HCT116 (cell line): ENCODE results near the gene DTWD1. TPM values are rescaled to one million over a fixed set of nuclear protein-coding genes. Genes with fewer than 3 reads are reported as not detected.

Experiments
- ATAC-seq: fragments of 200-7000 bp; cut with Tn5 transposase; 2 replicates; pipeline ENCODE4 v1.9.1; 2020; ENCODE audit warnings: mild to moderate bottlenecking, moderate library complexity
- BruUV-seq: library from RNA; stranded (reverse); fragments of 400-500 nt; replicated peaks from 2 replicates; lab custom pipeline; 2021; lab: Mats Ljungman, UMichigan
- CTCF ChIA-PET: fragments of 300-600 bp; sonication (Branson Sonifier 250); formaldehyde crosslinking; loops from one replicate; lab custom pipeline; 2021; ENCODE audit warnings: antibody characterized with exemption; lab: Charles Lee
- POLR2A ChIA-PET: fragments of 300-600, 350-600 bp; sonication (Branson Sonifier 250); formaldehyde crosslinking; loops from one replicate; lab custom pipeline; 2021; ENCODE audit warnings: antibody characterized with exemption; lab: Charles Lee
- RAD21 ChIA-PET, 2 experiments: fragments of 300-600 bp; sonication (Branson Sonifier 250); formaldehyde crosslinking; loops; one replicate each; lab custom pipeline; 2023; ENCODE audit warnings: low total read pairs in 2 of 2; ENCODE audit not compliant: uncharacterized antibody in 2 of 2, unreplicated experiment in 2 of 2, low non-redundant PET in 1 of 2; lab: Charles Lee
- DNase-seq: peaks from one replicate; pipeline ENCODE4 v3.0.0-alpha.2; 2010; ENCODE audit warnings: low read depth, low spot score
- H2AFZ ChIP-seq: fragments of 200-600 bp; shearing (Covaris generic), sonication (generic); 2 replicates; pipeline ENCODE4 v1.6.1; 2017; ENCODE audit warnings: low read depth, mixed run types, mixed read lengths, antibody characterized with exemption, low read length; ENCODE audit not compliant: poor library complexity, severe bottlenecking
- H3K27ac ChIP-seq: 2 replicates; pipeline ENCODE4 v1.5.1; 2012; ENCODE audit warnings: low read depth, low read length
- H3K27me3 ChIP-seq: fragments of 200-600 bp; sonication (generic); 2 replicates; pipeline ENCODE4 v1.6.1; 2016; ENCODE audit warnings: mixed run types, low read length, mixed read lengths; ENCODE audit not compliant: insufficient read depth
- H3K36me3 ChIP-seq, 2 experiments: fragments of 200-500 bp in 1 of 2; fragments of 200-600 bp in 1 of 2; sonication (Bioruptor generic) in 1 of 2; sonication (generic) in 1 of 2; 2 replicates each; pipeline versions ENCODE4 v1.5.1 to v1.6.1; 2014 to 2016; ENCODE audit warnings: low read length in 2 of 2, inconsistent platforms in 1 of 2, mixed read lengths in 1 of 2, mixed run types in 1 of 2; ENCODE audit not compliant: insufficient read depth in 2 of 2, control insufficient read depth in 1 of 2
- H3K4me1 ChIP-seq, 2 experiments: fragments of 200-600 bp in 1 of 2; sonication (generic) in 1 of 2; 2 replicates each; pipeline versions ENCODE4 v1.5.1 to v1.6.1; 2012 to 2017; ENCODE audit warnings: low read length in 2 of 2, inconsistent platforms in 1 of 2, mild to moderate bottlenecking in 1 of 2, mixed read lengths in 1 of 2, mixed run types in 1 of 2, moderate library complexity in 1 of 2; ENCODE audit not compliant: insufficient read depth in 2 of 2, control insufficient read depth in 1 of 2
- H3K4me2 ChIP-seq: fragments of 200-600 bp; sonication (generic); 2 replicates; pipeline ENCODE4 v1.6.1; 2017; ENCODE audit warnings: mixed run types, low read length, mixed read lengths
- H3K4me3 ChIP-seq, 2 experiments: fragments of 200-600 bp in 1 of 2; sonication (generic) in 1 of 2; replicated peaks in 1 of 2; 2 replicates each; pipeline ENCODE4 v1.5.1; 2011 to 2016; ENCODE audit warnings: low read length in 2 of 2, control low read depth in 1 of 2, low read depth in 1 of 2, mild to moderate bottlenecking in 1 of 2, mixed read lengths in 1 of 2, mixed run types in 1 of 2
- H3K79me2 ChIP-seq: fragments of 200-600 bp; sonication (generic); 2 replicates; pipeline ENCODE4 v1.6.1; 2017; ENCODE audit warnings: mild to moderate bottlenecking, mixed run types, low read length, moderate library complexity, mixed read lengths; ENCODE audit not compliant: insufficient read depth
- H3K9ac ChIP-seq: fragments of 200-600 bp; sonication (generic); 2 replicates; pipeline ENCODE4 v1.6.1; 2016; ENCODE audit warnings: low read length, mixed read lengths
- H3K9me2 ChIP-seq: fragments of 200-600 bp; sonication (generic), shearing (Covaris generic); 2 replicates; pipeline ENCODE4 v1.6.1; 2017; ENCODE audit warnings: mixed run types, mild to moderate bottlenecking, moderate library complexity; ENCODE audit not compliant: insufficient read depth
- H3K9me3 ChIP-seq, 2 experiments: fragments of 200-500 bp in 1 of 2; fragments of 200-600 bp in 1 of 2; sonication (Bioruptor generic) in 1 of 2; sonication (generic) in 1 of 2; 2 replicates each; pipeline ENCODE4 v1.6.1; 2014 to 2017; ENCODE audit warnings: low read length in 2 of 2, mixed read lengths in 2 of 2, inconsistent platforms in 1 of 2, low read depth in 1 of 2, mild to moderate bottlenecking in 1 of 2, mixed run types in 1 of 2, moderate library complexity in 1 of 2; ENCODE audit not compliant: control insufficient read depth in 1 of 2, insufficient read depth in 1 of 2
- H4K20me1 ChIP-seq: fragments of 200-600 bp; sonication (generic), shearing (Covaris generic); 2 replicates; pipeline ENCODE4 v1.6.1; 2017; ENCODE audit warnings: mixed run types, mild to moderate bottlenecking, moderate library complexity; ENCODE audit not compliant: insufficient read depth
- CBX3 ChIP-seq: IDR thresholded peaks from 2 replicates; pipeline ENCODE4 v1.6.1; 2012; ENCODE audit warnings: low read depth
- CEBPB ChIP-seq: IDR thresholded peaks from 2 replicates; pipeline ENCODE4 v1.6.1; 2012; ENCODE audit warnings: low read depth
- EZH2 ChIP-seq: fragments of 200-600 bp; sonication (generic); IDR thresholded peaks from 2 replicates; pipeline ENCODE4 v1.6.1; 2017; ENCODE audit warnings: antibody characterized with exemption, mixed run types
- EZH2phosphoT487 ChIP-seq: fragments of 200-600 bp; IDR thresholded peaks from 2 replicates; pipeline ENCODE4 v1.6.1; 2018; ENCODE audit warnings: antibody characterized with exemption, borderline replicate concordance
- JUND ChIP-seq: IDR thresholded peaks from 2 replicates; pipeline ENCODE4 v1.6.1; 2012
- ZNF274 ChIP-seq: fragments of 200-500 bp; sonication (Bioruptor generic); IDR thresholded peaks from 2 replicates; pipeline ENCODE4 v1.6.1; 2014; ENCODE audit warnings: mild to moderate bottlenecking, low read depth, low read length, inconsistent platforms
- intact Hi-C: fragments of 100-400 bp; cut with micrococcal nuclease; formaldehyde crosslinking; loops from 2 replicates; pipeline ENCODE4 v1.10.0; 2022
- total RNA-seq: library from RNA; stranded (reverse); gene quantifications from one replicate; pipeline ENCODE4 v1.2.1, GENCODE V29; 2021; ENCODE audit not compliant: unreplicated experiment
- TF ChIP-seq, protein P1 (sequence below): IDR thresholded peaks from 2 replicates; pipeline ENCODE4 v1.6.1; 2012
- TF ChIP-seq, protein P2 (sequence below): IDR thresholded peaks from 2 replicates; pipeline ENCODE4 v1.6.1; 2011; ENCODE audit warnings: mild to moderate bottlenecking, low read length, moderate library complexity; ENCODE audit not compliant: insufficient replicate concordance; ENCODE audit errors: extremely low read depth
- TF ChIP-seq, protein P3 (sequence below), 3 experiments: fragments of 200-600 bp in 1 of 3; sonication (generic) in 1 of 3; IDR thresholded peaks in 2 of 3; conservative IDR thresholded peaks in 1 of 3; 2 replicates each; pipeline ENCODE4 v1.5.1; 2012 to 2017; ENCODE audit warnings: low read depth in 2 of 3, low read length in 2 of 3, antibody characterized with exemption in 1 of 3, borderline replicate concordance in 1 of 3, control low read depth in 1 of 3, mild to moderate bottlenecking in 1 of 3, mixed read lengths in 1 of 3, mixed run types in 1 of 3, moderate library complexity in 1 of 3; ENCODE audit not compliant: insufficient read depth in 1 of 3
- TF ChIP-seq, protein P4 (sequence below): IDR thresholded peaks from 2 replicates; pipeline ENCODE4 v1.6.1; 2012; ENCODE audit warnings: low read depth

DTWD1 gene
- total RNA-seq, 1 experiment from 2014 or later: 34.5 TPM

DNA sequence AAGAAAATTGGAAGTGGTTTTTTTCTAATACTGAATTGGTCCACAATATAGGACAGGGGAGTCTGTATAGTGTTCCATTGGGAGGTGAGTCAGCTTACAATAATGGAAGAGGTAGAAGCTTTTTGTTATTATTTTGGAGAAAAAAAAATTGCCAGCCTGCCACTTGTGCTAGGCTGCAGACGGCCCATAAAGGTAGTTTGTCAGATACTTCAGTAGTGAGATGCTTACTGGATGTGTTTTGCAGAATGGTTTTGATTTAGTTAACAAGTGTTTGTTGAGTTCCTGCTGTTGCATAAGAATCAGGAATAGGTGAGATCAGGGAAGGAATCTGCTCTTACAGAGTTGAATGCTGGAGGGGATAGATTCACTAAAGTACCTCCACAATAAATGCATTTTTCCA lies 1.0 kb downstream of the DTWD1 start:
- H3K27ac ChIP-seq: peak overlapping the region; percentile 68; the same call in 1 of the 2 replicates
- BruUV-seq: TSS peak; percentile 54
- TF ChIP-seq EZH2: no peak
- TF ChIP-seq, protein P1, sequence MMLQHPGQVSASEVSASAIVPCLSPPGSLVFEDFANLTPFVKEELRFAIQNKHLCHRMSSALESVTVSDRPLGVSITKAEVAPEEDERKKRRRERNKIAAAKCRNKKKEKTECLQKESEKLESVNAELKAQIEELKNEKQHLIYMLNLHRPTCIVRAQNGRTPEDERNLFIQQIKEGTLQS: no peak
- TF ChIP-seq EZH2phosphoT487: no peak
- TF ChIP-seq, protein P2, sequence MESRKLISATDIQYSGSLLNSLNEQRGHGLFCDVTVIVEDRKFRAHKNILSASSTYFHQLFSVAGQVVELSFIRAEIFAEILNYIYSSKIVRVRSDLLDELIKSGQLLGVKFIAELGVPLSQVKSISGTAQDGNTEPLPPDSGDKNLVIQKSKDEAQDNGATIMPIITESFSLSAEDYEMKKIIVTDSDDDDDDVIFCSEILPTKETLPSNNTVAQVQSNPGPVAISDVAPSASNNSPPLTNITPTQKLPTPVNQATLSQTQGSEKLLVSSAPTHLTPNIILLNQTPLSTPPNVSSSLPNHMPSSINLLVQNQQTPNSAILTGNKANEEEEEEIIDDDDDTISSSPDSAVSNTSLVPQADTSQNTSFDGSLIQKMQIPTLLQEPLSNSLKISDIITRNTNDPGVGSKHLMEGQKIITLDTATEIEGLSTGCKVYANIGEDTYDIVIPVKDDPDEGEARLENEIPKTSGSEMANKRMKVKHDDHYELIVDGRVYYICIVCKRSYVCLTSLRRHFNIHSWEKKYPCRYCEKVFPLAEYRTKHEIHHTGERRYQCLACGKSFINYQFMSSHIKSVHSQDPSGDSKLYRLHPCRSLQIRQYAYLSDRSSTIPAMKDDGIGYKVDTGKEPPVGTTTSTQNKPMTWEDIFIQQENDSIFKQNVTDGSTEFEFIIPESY: no peak
- no peak for TF ChIP-seq CBX3
- TF ChIP-seq, all 23 proteins: peak for 0
- Histone ChIP-seq H3K4me3 (peak overlapping the region; percentile 63 to 88), H3K79me2 (peaks cover 60% of the 10 kb centered on the region), H3K27me3 (no peaks in the 10 kb centered on the region), H3K9ac (peak overlapping the region; percentile 87), H3K9me2 (no peaks in the 10 kb centered on the region), H3K4me2 (peak overlapping the region; percentile 78), H2AFZ (no peak overlapping the region), H3K4me1 (peaks cover 15 to 26% of the 10 kb centered on the region in 2 experiments), H3K9me3 (peaks cover 8 to 9% of the 10 kb centered on the region in 2 experiments; a peak in 2 of 4 replicates), H4K20me1 (no peaks in the 10 kb centered on the region), H3K36me3 (peaks cover 4 to 28% of the 10 kb centered on the region in 2 experiments; a peak in 3 of 4 replicates)
- ChIA-PET POLR2A (no interaction called here), RAD21 (no interaction called here), CTCF (no interaction called here)
- intact Hi-C loops: loop anchor here (5.0 to 10.0 kb wide), 2 partner anchors 387 to 760 kb away; no protein-coding TSS in a partner anchor
- ATAC-seq: no peak
- DNase-seq: no peak

DNA sequence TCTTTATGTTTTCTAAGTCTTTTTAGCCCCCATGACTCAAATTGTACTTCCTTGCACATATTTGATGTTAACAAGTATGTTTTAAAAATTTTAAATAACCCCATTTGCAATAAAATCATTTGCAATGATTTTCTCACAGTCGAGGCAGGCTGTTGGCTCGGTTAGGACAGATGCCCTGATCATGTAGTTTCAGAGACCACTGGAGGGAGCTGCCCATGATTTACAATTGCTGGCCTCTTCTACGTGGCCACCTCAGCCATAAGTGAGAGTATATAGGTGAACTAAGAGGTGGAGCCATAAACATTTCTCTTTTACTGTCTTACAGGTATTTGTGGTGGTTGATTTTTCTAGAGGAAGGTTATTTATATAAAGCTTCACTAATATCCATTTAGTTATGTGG lies 1.7 kb downstream of the DTWD1 start:
- peak overlapping the region; percentile 78; the same call in 1 of the 2 replicates for H3K4me2 ChIP-seq
- no peaks in the 10 kb centered on the region for H4K20me1 ChIP-seq
- H3K79me2 ChIP-seq: peaks cover 60% of the 10 kb centered on the region
- DNase-seq (no peak), ATAC-seq (no peak)
- RAD21 ChIA-PET: no interaction called here
- peaks cover 6 to 28% of the 10 kb centered on the region in 2 experiments; a peak in 3 of 4 replicates for H3K36me3 ChIP-seq
- peaks cover 8 to 9% of the 10 kb centered on the region in 2 experiments; a peak in 2 of 4 replicates for H3K9me3 ChIP-seq
- no peak overlapping the region for H3K9ac ChIP-seq
- TF ChIP-seq EZH2phosphoT487: no peak
- TF ChIP-seq, protein P3, sequence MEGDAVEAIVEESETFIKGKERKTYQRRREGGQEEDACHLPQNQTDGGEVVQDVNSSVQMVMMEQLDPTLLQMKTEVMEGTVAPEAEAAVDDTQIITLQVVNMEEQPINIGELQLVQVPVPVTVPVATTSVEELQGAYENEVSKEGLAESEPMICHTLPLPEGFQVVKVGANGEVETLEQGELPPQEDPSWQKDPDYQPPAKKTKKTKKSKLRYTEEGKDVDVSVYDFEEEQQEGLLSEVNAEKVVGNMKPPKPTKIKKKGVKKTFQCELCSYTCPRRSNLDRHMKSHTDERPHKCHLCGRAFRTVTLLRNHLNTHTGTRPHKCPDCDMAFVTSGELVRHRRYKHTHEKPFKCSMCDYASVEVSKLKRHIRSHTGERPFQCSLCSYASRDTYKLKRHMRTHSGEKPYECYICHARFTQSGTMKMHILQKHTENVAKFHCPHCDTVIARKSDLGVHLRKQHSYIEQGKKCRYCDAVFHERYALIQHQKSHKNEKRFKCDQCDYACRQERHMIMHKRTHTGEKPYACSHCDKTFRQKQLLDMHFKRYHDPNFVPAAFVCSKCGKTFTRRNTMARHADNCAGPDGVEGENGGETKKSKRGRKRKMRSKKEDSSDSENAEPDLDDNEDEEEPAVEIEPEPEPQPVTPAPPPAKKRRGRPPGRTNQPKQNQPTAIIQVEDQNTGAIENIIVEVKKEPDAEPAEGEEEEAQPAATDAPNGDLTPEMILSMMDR (IDR thresholded peaks at IDR 0.05 in 2 of 3, conservative IDR thresholded peaks at IDR 0.05 in 1 of 3; ENCODE audit: borderline replicate concordance in 1 of 3, insufficient read depth in 1 of 3, low read depth in 2 of 3, low read length in 2 of 3): peak in 1 of 3 experiments; percentile 16; a peak in 1 of 6 replicates
- TF ChIP-seq JUND: no peak
- TF ChIP-seq ZNF274: no peak
- no peak for TF ChIP-seq CEBPB
- TF ChIP-seq, protein P4, sequence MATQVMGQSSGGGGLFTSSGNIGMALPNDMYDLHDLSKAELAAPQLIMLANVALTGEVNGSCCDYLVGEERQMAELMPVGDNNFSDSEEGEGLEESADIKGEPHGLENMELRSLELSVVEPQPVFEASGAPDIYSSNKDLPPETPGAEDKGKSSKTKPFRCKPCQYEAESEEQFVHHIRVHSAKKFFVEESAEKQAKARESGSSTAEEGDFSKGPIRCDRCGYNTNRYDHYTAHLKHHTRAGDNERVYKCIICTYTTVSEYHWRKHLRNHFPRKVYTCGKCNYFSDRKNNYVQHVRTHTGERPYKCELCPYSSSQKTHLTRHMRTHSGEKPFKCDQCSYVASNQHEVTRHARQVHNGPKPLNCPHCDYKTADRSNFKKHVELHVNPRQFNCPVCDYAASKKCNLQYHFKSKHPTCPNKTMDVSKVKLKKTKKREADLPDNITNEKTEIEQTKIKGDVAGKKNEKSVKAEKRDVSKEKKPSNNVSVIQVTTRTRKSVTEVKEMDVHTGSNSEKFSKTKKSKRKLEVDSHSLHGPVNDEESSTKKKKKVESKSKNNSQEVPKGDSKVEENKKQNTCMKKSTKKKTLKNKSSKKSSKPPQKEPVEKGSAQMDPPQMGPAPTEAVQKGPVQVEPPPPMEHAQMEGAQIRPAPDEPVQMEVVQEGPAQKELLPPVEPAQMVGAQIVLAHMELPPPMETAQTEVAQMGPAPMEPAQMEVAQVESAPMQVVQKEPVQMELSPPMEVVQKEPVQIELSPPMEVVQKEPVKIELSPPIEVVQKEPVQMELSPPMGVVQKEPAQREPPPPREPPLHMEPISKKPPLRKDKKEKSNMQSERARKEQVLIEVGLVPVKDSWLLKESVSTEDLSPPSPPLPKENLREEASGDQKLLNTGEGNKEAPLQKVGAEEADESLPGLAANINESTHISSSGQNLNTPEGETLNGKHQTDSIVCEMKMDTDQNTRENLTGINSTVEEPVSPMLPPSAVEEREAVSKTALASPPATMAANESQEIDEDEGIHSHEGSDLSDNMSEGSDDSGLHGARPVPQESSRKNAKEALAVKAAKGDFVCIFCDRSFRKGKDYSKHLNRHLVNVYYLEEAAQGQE: no peak
- no peak overlapping the region for H3K27ac ChIP-seq
- H2AFZ ChIP-seq: no peak overlapping the region
- H3K4me1 ChIP-seq: peaks cover 22 to 33% of the 10 kb centered on the region in 2 experiments
- H3K4me3 ChIP-seq: no peak overlapping the region; a peak in 1 of 4 replicates
- no peaks in the 10 kb centered on the region for H3K9me2 ChIP-seq
- BruUV-seq: no TSS peak
- CTCF ChIA-PET: no interaction called here
- POLR2A ChIA-PET: no interaction called here
- H3K27me3 ChIP-seq: no peaks in the 10 kb centered on the region
- intact Hi-C loops: loop anchor here (5.0 to 10.0 kb wide), 2 partner anchors 388 to 760 kb away; no protein-coding TSS in a partner anchor
